Upper lobe of left lung (tissue), 6 donors: ENCODE data around the gene KCNJ3. TPM values are rescaled to one million over a fixed set of nuclear protein-coding genes. Genes with fewer than 3 reads are reported as not detected.

Source experiments
- ATAC-seq, 2 donors: fragments of 200-7000 bp; cut with Tn5 transposase; one replicate each; pipeline ENCODE4 v1.9.1; 2022; ENCODE audit warnings: mild to moderate bottlenecking in 2 of 2, moderate library complexity in 2 of 2; ENCODE audit not compliant: low FRiP score in 2 of 2
- DNase-seq, 2 donors: peaks; one replicate each; pipeline ENCODE4 v3.0.0-alpha.2; 2019 to 2020
- H3K27ac ChIP-seq, 4 donors: fragments of 200-600 bp; sonication (generic); one replicate each; pipeline ENCODE4 v1.5.1; 2016 to 2019
- H3K27me3 ChIP-seq, 4 donors: fragments of 200-600 bp; sonication (generic); one replicate each; pipeline ENCODE4 v1.5.1; 2017 to 2019
- H3K36me3 ChIP-seq, 4 donors: fragments of 200-600 bp; sonication (generic); one replicate each; pipeline ENCODE4 v1.5.1; 2016 to 2019
- H3K4me1 ChIP-seq, 4 donors: fragments of 200-600 bp; sonication (generic); one replicate each; pipeline ENCODE4 v1.5.1; 2018 to 2019
- H3K4me3 ChIP-seq, 4 donors: fragments of 200-600 bp; sonication (generic); one replicate each; pipeline ENCODE4 v1.5.1; 2017 to 2019; ENCODE audit warnings: mild to moderate bottlenecking in 2 of 4, moderate library complexity in 1 of 4
- H3K9me3 ChIP-seq, 4 donors: fragments of 200-600 bp; sonication (generic); one replicate each; pipeline ENCODE4 v1.5.1; 2018 to 2019
- CTCF ChIP-seq, 6 experiments: fragments of 450-650 bp in 4 of 6; fragments of 200-600 bp in 2 of 6; sonication (generic) in 2 of 6; IDR thresholded peaks; one replicate each; pipeline ENCODE4 v1.5.1; 2016 to 2019; ENCODE audit warnings: antibody characterized with exemption in 6 of 6
- EP300 ChIP-seq, 4 donors: sonication (generic); formaldehyde crosslinking; IDR thresholded peaks; one replicate each; pipeline ENCODE4 v1.5.1; 2017; ENCODE audit warnings: antibody characterized with exemption in 4 of 4, control low read depth in 2 of 4
- POLR2A ChIP-seq, 4 donors: fragments of 450-650 bp; IDR thresholded peaks; one replicate each; pipeline ENCODE4 v1.5.1; 2016 to 2017; ENCODE audit warnings: antibody characterized with exemption in 4 of 4, mild to moderate bottlenecking in 2 of 4
- POLR2AphosphoS5 ChIP-seq, 2 donors: sonication (generic); formaldehyde crosslinking; IDR thresholded peaks; one replicate each; pipeline ENCODE4 v1.5.1; 2017; ENCODE audit warnings: antibody characterized with exemption in 2 of 2
- WGBS, 2 donors: methylation state at CpG; one replicate each; pipeline ENCODE4 v1.1.5; 2017 to 2018; 5-methylcytosine and 5-hydroxymethylcytosine counted together
- total RNA-seq, 6 donors: library from RNA; depleted of rRNA in 4 of 6; stranded (reverse); fragments of >200 nt in 4 of 6; gene quantifications; one replicate each; pipeline versions ENCODE4 v1.1.0 to v1.2.1, GENCODE V29; 2016 to 2021
- donor health status: DM: no; HTN: no; CAD: no; lungs with moderate emphysema.
- donor health status: DM: no; HTN: yes; CAD: no; lungs with severe emphysema.

Gene KCNJ3
- total RNA-seq, 6 donors from 2014 or later: not detected

DNA sequence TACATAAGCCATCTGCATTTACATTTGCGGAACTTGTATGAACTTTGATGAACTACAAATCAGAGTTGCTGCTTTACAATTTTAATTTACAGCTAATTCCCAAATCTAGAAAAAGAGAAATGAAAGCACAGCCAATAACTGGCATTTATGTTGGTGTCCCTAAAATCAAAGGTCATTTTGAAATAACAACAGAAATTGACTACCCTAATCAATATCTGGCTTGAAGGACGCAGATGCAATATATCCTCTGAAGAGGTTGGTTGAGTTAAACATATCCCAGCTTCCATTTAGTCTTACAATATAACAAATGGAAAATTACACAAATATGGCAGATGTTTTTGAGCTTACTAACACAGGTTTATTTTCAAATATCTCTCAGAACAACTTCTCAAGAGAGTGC is 177.5 kb downstream of the KCNJ3 start:
- Histone ChIP-seq H3K9me3 (no peaks in the 10 kb centered on the region), H3K4me1 (no peaks in the 10 kb centered on the region), H3K27ac (no peak overlapping the region), H3K36me3 (no peaks in the 10 kb centered on the region), H3K4me3 (no peak overlapping the region), H3K27me3 (no peaks in the 10 kb centered on the region)
- ATAC-seq (no peak), DNase-seq (no peak)
- 96 to 97% methylated on average over 2 of the region's 2 CpGs for WGBS, 2 donors
- no peak for TF ChIP-seq CTCF (IDR thresholded peaks at IDR 0.05)
- no peak for TF ChIP-seq POLR2A (IDR thresholded peaks at IDR 0.05)
- no peak for TF ChIP-seq EP300 (IDR thresholded peaks at IDR 0.05)
- no peak for TF ChIP-seq POLR2AphosphoS5 (IDR thresholded peaks at IDR 0.05)

DNA sequence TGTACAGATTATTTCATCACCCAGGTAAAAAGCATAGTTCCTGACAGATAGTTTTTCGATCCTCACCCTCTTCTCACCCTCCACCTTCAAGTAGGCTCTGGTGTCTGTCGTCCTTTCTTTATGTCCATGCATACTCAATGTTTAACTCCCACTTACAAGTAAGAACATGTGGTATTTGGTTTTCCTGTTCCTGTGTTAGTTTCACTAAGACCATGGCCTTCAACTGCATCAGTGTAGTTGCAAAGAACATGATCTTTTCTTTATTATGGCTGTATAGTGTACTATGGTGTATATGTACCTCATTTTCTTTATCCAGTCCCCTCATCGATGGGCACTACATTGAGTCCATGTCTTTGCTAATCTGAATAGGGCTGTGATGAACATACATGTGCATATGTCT is 184.2 kb downstream of the KCNJ3 start:
- 83 to 93% methylated on average over 3 of the region's 3 CpGs for WGBS, 2 donors
- H3K9me3 ChIP-seq: peaks cover 0 to 3% (median 0%) of the 10 kb centered on the region in 4 donors
- H3K27ac ChIP-seq: no peak overlapping the region
- H3K36me3 ChIP-seq: no peaks in the 10 kb centered on the region
- H3K4me3 ChIP-seq: no peak overlapping the region
- H3K4me1 ChIP-seq: no peaks in the 10 kb centered on the region
- H3K27me3 ChIP-seq: no peaks in the 10 kb centered on the region
- ATAC-seq (no peak), DNase-seq (no peak)
- TF ChIP-seq CTCF (IDR thresholded peaks at IDR 0.05): no peak
- no peak for TF ChIP-seq EP300 (IDR thresholded peaks at IDR 0.05)
- no peak for TF ChIP-seq POLR2A (IDR thresholded peaks at IDR 0.05)
- TF ChIP-seq POLR2AphosphoS5 (IDR thresholded peaks at IDR 0.05): no peak

GRCh38 chr2:154886316-154886715 is 187.8 kb downstream of the KCNJ3 start:
- TF ChIP-seq POLR2AphosphoS5 (IDR thresholded peaks at IDR 0.05): no peak
- TF ChIP-seq EP300 (IDR thresholded peaks at IDR 0.05): no peak
- no peak for TF ChIP-seq CTCF (IDR thresholded peaks at IDR 0.05)
- TF ChIP-seq POLR2A (IDR thresholded peaks at IDR 0.05): no peak
- H3K27ac ChIP-seq: no peak overlapping the region
- no peak for ATAC-seq
- H3K36me3 ChIP-seq: no peaks in the 10 kb centered on the region
- no peak overlapping the region for H3K4me3 ChIP-seq
- H3K4me1 ChIP-seq: no peaks in the 10 kb centered on the region
- H3K27me3 ChIP-seq: no peaks in the 10 kb centered on the region
- no peak for DNase-seq
- peaks cover 0 to 3% (median 0%) of the 10 kb centered on the region in 4 donors for H3K9me3 ChIP-seq
- 93% methylated on average over 5 of the region's 5 CpGs; no CpG with 5 or more reads in 1 of the 2 donors for WGBS, 2 donors

DNA sequence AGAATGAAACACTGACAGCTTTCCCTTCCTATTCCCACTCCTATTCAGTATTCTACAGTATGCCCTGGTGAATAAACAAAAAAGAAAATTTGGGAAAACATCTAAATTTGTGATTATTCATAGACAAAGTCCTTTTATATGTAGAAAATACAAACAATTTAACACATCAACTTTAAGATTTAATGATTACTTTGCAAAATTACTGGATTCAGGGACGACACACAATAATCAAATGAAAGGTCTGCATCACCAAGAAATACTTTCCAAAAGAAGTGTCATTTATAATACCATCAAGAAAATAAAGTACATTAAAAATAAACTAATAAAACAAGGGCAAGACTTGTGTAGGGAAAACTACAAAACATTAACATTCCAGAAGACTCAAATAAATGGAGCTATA is 199.8 kb downstream of the KCNJ3 start:
- 89 to 96% methylated on average over 1 of the region's 1 CpG for WGBS, 2 donors
- no peak for DNase-seq
- Histone ChIP-seq H3K9me3 (no peaks in the 10 kb centered on the region), H3K27me3 (no peaks in the 10 kb centered on the region), H3K36me3 (no peaks in the 10 kb centered on the region), H3K4me3 (no peak overlapping the region), H3K27ac (no peak overlapping the region), H3K4me1 (no peaks in the 10 kb centered on the region)
- no peak for ATAC-seq
- TF ChIP-seq CTCF (IDR thresholded peaks at IDR 0.05): no peak
- no peak for TF ChIP-seq POLR2A (IDR thresholded peaks at IDR 0.05)
- no peak for TF ChIP-seq EP300 (IDR thresholded peaks at IDR 0.05)
- TF ChIP-seq POLR2AphosphoS5 (IDR thresholded peaks at IDR 0.05): no peak

DNA sequence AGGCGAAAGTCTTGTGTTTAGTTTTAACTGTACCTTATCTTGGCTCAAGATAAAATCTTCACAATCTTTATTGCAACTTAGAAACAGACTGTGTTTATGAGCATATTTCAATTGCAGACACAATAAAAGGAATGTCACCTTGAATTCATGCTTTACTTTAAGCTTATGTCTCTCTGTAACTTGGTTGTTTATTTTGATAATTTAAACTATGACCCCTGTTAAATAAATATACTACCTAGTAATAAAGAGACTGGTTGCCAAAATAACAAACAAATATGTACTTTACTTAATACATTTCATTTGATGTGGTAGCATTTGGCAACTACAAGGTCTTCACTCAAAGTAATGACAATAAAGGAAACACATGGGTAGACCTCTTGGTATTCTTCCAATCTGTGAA is 202.6 kb downstream of the KCNJ3 start:
- H3K9me3 ChIP-seq: no peaks in the 10 kb centered on the region
- ATAC-seq: no peak
- no peaks in the 10 kb centered on the region for H3K4me1 ChIP-seq
- 31 to 55% methylated on average over 1 of the region's 1 CpG for WGBS, 2 donors
- no peak for DNase-seq
- H3K27ac ChIP-seq: no peak overlapping the region
- TF ChIP-seq POLR2AphosphoS5 (IDR thresholded peaks at IDR 0.05) (no peak), POLR2A (IDR thresholded peaks at IDR 0.05) (no peak), EP300 (IDR thresholded peaks at IDR 0.05) (no peak), CTCF (IDR thresholded peaks at IDR 0.05) (no peak)
- H3K36me3 ChIP-seq: no peaks in the 10 kb centered on the region
- no peaks in the 10 kb centered on the region for H3K27me3 ChIP-seq
- no peak overlapping the region for H3K4me3 ChIP-seq
